HFFc6 (cell line): ENCODE data around the gene PECR. TPM values are rescaled to one million over a fixed set of nuclear protein-coding genes. Genes with fewer than 3 reads are reported as not detected.

ENCODE experiments used
- DNase-seq: peaks from one replicate; pipeline ENCODE4 v3.0.0-alpha.2; 2018
- H3K27ac Mint-ChIP-seq: 2 replicates; pipeline ENCODE4 v1.8.0; 2020; ENCODE audit warnings: mild to moderate bottlenecking, mixed read lengths
- H3K27me3 Mint-ChIP-seq: 2 replicates; pipeline ENCODE4 v1.8.0; 2021; ENCODE audit warnings: mild to moderate bottlenecking, moderate library complexity, mixed read lengths; ENCODE audit not compliant: insufficient read depth
- H3K36me3 Mint-ChIP-seq: 2 replicates; pipeline ENCODE4 v1.8.0; 2021; ENCODE audit warnings: low read depth, mixed read lengths
- H3K4me1 Mint-ChIP-seq: 2 replicates; pipeline ENCODE4 v1.8.0; 2020; ENCODE audit warnings: low read depth, mixed read lengths
- H3K4me3 Mint-ChIP-seq: 2 replicates; pipeline ENCODE4 v1.8.0; 2020; ENCODE audit warnings: mild to moderate bottlenecking, moderate library complexity, mixed read lengths
- H3K9me3 Mint-ChIP-seq: 2 replicates; pipeline ENCODE4 v1.8.0; 2020; ENCODE audit warnings: mild to moderate bottlenecking, mixed read lengths
- total RNA-seq, 6 experiments: library from RNA; stranded (reverse); fragmentation: NEBNext Ultra II Directional; extraction: Animal tissue kit (Norgen Biotek cat#: 25700); gene quantifications; 2 replicates in 1 of 6; 3 replicates in 5 of 6; pipeline ENCODE4 v1.2.3, GENCODE V29; 2021
- TF ChIP-seq, protein P1 (sequence below): fragments of 200-600 bp; sonication (generic); IDR thresholded peaks from 2 replicates; pipeline ENCODE4 v1.5.0; 2021; ENCODE audit warnings: antibody characterized with exemption, mild to moderate bottlenecking

PECR gene
- total RNA-seq, 6 experiments from 2014 or later = 4.9 to 7.5 (median 6.4) TPM

DNA sequence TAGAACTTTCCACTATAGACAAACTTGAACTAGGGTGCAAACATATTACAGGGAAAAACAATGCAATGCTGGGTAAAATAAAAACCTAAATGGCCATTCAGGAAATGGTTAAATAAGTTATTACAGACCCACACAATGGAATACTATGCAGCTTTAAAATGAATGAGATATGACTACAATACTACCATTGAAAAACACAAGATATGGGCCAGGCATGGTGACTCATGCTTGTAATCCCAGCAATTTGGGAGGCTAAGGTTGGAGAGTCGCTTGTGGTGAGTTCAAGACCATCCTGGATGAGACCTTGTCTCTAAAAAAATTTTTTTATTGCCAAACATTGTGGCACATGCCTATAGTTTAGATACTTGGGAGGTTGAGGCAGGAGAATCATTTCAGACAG, 6.8 kb downstream of the PECR start:
- TF ChIP-seq, protein P1, sequence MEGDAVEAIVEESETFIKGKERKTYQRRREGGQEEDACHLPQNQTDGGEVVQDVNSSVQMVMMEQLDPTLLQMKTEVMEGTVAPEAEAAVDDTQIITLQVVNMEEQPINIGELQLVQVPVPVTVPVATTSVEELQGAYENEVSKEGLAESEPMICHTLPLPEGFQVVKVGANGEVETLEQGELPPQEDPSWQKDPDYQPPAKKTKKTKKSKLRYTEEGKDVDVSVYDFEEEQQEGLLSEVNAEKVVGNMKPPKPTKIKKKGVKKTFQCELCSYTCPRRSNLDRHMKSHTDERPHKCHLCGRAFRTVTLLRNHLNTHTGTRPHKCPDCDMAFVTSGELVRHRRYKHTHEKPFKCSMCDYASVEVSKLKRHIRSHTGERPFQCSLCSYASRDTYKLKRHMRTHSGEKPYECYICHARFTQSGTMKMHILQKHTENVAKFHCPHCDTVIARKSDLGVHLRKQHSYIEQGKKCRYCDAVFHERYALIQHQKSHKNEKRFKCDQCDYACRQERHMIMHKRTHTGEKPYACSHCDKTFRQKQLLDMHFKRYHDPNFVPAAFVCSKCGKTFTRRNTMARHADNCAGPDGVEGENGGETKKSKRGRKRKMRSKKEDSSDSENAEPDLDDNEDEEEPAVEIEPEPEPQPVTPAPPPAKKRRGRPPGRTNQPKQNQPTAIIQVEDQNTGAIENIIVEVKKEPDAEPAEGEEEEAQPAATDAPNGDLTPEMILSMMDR = no peak
- H3K9me3 Mint-ChIP-seq = no peaks in the 10 kb centered on the region
- H3K4me3 Mint-ChIP-seq = no peak overlapping the region
- H3K36me3 Mint-ChIP-seq = no peaks in the 10 kb centered on the region
- no peak overlapping the region for H3K27ac Mint-ChIP-seq
- peaks cover 15% of the 10 kb centered on the region for H3K4me1 Mint-ChIP-seq
- no peaks in the 10 kb centered on the region for H3K27me3 Mint-ChIP-seq
- DNase-seq = no peak

DNA sequence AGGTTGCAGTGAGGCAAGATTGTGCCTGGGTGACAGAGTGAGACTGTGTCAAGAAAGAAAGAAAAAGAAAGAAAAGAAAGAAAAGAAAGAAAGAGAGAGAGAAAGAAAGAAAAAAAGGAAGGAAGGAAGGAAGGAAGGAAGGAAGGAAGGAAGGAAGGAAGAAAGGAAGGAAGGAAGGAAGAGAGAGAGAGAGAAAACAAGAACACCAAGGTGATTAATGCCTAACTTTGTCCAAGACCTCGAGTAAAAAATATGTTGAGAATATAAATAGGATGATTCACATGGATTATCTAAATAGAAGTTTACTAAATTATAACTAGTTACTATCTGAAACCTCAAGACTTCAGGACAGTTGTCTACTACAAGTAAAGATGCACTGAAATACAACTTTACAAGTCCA, 7.2 kb downstream of the PECR start:
- no peaks in the 10 kb centered on the region for H3K9me3 Mint-ChIP-seq
- DNase-seq = no peak
- no peaks in the 10 kb centered on the region for H3K27me3 Mint-ChIP-seq
- no peaks in the 10 kb centered on the region for H3K36me3 Mint-ChIP-seq
- no peak overlapping the region for H3K27ac Mint-ChIP-seq
- H3K4me1 Mint-ChIP-seq = peaks cover 15% of the 10 kb centered on the region
- no peak overlapping the region for H3K4me3 Mint-ChIP-seq
- TF ChIP-seq, protein P1 = no peak

DNA sequence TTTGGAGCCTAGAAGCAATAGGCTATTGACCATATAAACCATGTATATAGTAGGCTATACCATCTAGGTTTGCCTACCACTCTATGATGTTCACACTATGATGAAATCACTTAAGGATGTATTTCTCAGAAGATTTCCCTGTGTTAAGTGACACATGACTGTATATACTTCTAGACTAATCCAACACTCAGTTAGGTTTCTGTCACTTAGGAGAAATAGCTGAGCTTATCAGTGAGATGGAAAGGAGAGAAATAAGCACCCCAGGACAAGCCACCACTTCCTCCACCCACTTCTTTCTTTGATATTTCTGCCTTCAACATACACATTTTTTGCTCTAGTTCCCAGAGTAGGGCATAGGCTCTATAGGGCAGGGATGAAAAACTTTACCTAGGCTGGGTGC, 7.8 kb downstream of the PECR start:
- H3K27me3 Mint-ChIP-seq = no peaks in the 10 kb centered on the region
- no peaks in the 10 kb centered on the region for H3K36me3 Mint-ChIP-seq
- H3K27ac Mint-ChIP-seq = no peak overlapping the region
- peaks cover 15% of the 10 kb centered on the region for H3K4me1 Mint-ChIP-seq
- no peaks in the 10 kb centered on the region for H3K9me3 Mint-ChIP-seq
- no peak for DNase-seq
- TF ChIP-seq, protein P1 = no peak
- no peak overlapping the region for H3K4me3 Mint-ChIP-seq

DNA sequence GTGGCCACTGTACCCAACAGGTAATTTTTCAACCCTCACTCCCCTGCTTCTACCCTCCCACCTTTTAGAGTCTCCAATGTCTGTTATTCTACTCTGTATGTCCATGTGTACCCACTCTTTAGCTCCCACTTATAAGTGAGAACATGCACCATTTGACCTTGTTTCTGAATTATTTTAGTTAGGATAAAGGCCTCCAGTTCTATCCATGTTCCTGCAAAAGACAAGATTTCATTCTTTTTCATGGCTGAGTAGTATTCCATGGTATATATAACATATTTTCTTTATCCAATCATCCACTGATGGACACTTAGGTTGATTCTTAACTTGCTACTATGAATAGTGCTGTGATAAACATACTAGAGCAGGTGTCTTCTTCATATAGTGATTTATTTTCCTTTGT, 9.1 kb downstream of the PECR start:
- Mint-ChIP-seq H3K36me3 (no peaks in the 10 kb centered on the region), H3K9me3 (no peaks in the 10 kb centered on the region), H3K4me3 (no peak overlapping the region), H3K27ac (no peak overlapping the region), H3K27me3 (no peaks in the 10 kb centered on the region), H3K4me1 (peaks cover 15% of the 10 kb centered on the region)
- TF ChIP-seq, protein P1 = no peak
- no peak for DNase-seq

DNA sequence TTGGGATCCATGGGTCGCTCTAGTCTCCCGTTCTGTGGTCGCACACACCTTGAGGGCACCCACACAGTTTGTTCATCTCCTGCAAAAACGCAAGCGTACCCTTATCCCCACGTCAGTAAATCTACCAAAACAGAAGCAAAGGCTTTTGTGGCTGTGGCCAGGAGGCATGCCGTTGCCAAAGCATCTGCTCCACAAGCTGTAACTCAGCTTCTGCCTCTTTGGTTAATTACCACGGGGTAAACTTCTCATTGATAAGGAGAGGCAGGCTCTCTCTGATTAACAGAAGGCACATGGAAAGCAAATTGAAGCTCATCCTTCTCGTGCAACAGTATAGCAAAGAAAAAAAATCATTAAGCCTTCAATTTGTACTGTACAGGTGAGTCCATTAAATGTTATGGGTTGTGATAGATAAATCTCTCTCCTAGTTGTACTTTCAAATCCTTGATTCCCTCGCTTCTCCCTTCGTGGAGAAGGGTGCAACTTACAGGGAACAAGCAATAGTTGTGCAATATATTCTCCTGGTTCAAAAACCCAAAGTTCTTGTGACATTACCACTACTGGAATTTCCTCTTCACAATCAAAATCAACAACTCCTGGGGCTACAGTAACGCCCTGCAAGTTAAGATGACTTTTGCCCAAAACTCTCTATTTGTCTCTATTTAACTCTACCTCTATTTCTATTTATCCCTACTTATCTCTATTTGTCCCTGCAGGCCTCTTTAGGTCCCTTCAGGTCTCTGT, 10.3 kb downstream of the PECR start:
- no peak for DNase-seq
- TF ChIP-seq, protein P1 = no peak
- Mint-ChIP-seq H3K9me3 (no peaks in the 10 kb centered on the region), H3K4me1 (peaks cover 23% of the 10 kb centered on the region), H3K4me3 (no peak overlapping the region), H3K27me3 (no peaks in the 10 kb centered on the region), H3K36me3 (no peaks in the 10 kb centered on the region), H3K27ac (no peak overlapping the region)
